GM03348 (cell line): ENCODE results near the gene MEX3D.

ENCODE experiments used
- DNase-seq: peaks from one replicate; pipeline ENCODE4 v3.0.0; 2012; ENCODE audit warnings: low spot score

Gene MEX3D

GRCh38 chr19:1518471-1518870 is 49.7 kb downstream of the MEX3D start:
- DNase-seq, result no peak

- no peak for DNase-seq
These were observed 51.8 kb downstream of the MEX3D start for GRCh38 chr19:1516395-1516753.

- no peak for DNase-seq
These were observed 53.0 kb downstream of the MEX3D start for GRCh38 chr19:1514986-1515721.

- no peak for DNase-seq
These were observed 53.8 kb downstream of the MEX3D start for GRCh38 chr19:1514295-1514661.

- peak; percentile 94 for DNase-seq
These were observed 54.4 kb downstream of the MEX3D start for GRCh38 chr19:1513499-1514294.

- DNase-seq, result peak; percentile 94
These were observed 55.2 kb downstream of the MEX3D start, which contains the start of gene ADAMTSL5 for GRCh38 chr19:1512671-1513498. Gene ADAMTSL5 (minus strand): TSS chr19:1513019. CDS start chr19:1510943, 2,076 bp downstream.

GRCh38 chr19:1511318-1512317 is 56.5 kb downstream of the MEX3D start:
- no peak for DNase-seq

- DNase-seq, result no peak
These were observed 57.3 kb downstream of the MEX3D start for GRCh38 chr19:1510807-1511206.

GRCh38 chr19:1510442-1510806 is 57.7 kb downstream of the MEX3D start:
- DNase-seq, result no peak

GRCh38 chr19:1509602-1510441 is 58.3 kb downstream of the MEX3D start:
- DNase-seq, result no peak

GRCh38 chr19:1508507-1508856 is 59.6 kb downstream of the MEX3D start:
- no peak for DNase-seq

GRCh38 chr19:1507763-1508506 is 60.2 kb downstream of the MEX3D start:
- DNase-seq, result peak; percentile 100

GRCh38 chr19:1507192-1507660 is 60.9 kb downstream of the MEX3D start:
- no peak for DNase-seq

GRCh38 chr19:1505991-1506881 is 61.9 kb downstream of the MEX3D start:
- no peak for DNase-seq

GRCh38 chr19:1505012-1505411 is 63.1 kb downstream of the MEX3D start:
- no peak for DNase-seq
